ENCODE measurements around the gene DCTN5.
"Not testable (repeated sequence)": the region's sequence is repeated elsewhere in the genome, so short reads cannot be mapped to it uniquely, and the experiment has no call there.

Gene DCTN5

DNA sequence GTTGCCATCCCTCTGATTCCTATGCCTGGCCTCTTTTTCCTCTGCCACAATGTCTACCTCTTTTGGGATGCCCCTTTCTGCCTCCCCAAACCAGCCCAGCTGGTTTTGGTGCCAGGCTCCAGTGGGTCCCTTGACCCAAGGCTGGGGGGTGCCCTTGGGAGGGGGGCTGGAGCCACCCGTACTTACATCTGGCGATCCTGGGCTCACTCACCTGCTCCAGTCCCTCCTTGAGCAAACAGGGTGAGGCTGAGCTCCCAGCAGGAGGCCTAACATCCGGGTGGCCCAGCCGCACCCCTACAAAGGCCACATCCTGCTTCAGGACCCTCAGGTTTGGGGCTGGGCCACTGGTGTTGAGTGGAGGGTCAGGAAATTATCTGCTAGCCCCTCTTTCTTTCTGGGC, 70.5 kb downstream of the DCTN5 start:
- peaks cover 33% of the 10 kb centered on the region for H3K27me3 ChIP-seq (ENCODE audit: control insufficient read depth, insufficient read depth, low read length)
- no peaks in the 10 kb centered on the region for H3K36me3 ChIP-seq (ENCODE audit: control insufficient read depth, insufficient read depth, low read length)
- no peak overlapping the region for H3K4me3 ChIP-seq (ENCODE audit: low read depth, low read length)
- peaks cover 17% of the 10 kb centered on the region for H3K9me3 ChIP-seq (ENCODE audit: control insufficient read depth, insufficient read depth, low read depth, low read length)
- no peak overlapping the region for H3K9ac ChIP-seq (ENCODE audit: low read length)
- H3K27ac ChIP-seq (ENCODE audit: low read depth, low read length) = no peak overlapping the region
- no peaks in the 10 kb centered on the region for H3K4me1 ChIP-seq (ENCODE audit: control insufficient read depth, insufficient read depth, low read length)

DNA sequence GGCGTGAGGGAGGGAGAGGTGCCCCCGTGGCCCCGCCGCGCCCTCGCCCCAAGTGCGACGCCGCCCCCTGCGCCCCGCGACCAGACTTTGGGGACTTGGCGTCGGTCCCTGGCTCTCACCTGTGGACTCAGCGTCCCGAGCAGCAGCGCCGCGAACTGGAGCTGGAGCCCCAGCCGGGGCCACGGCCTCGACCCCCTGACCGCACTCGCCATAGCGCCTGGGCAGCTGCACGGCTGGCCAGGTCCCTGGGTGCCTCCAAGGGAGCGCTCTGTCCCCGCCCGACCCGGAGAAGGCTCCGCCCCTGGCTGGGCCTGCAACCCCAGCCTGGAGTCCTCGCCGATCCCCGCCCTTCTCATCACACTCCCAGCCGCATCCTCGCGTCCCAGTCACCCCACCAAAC, 71.7 kb downstream of the DCTN5 start, which contains the start of gene ERN2:
Gene ERN2 (minus strand): TSS at position 247 of the 400 bp plus-strand sequence. CDS start 35 bp downstream, at position 212.
- H3K4me3 ChIP-seq (ENCODE audit: low read depth, low read length) = peak within 1 kb of the TSS; percentile 54
- no peak within 1 kb of the TSS for H3K9ac ChIP-seq (ENCODE audit: low read length)
- H3K36me3 ChIP-seq (ENCODE audit: control insufficient read depth, insufficient read depth, low read length) = no peaks in the 10 kb centered on the region

DNA sequence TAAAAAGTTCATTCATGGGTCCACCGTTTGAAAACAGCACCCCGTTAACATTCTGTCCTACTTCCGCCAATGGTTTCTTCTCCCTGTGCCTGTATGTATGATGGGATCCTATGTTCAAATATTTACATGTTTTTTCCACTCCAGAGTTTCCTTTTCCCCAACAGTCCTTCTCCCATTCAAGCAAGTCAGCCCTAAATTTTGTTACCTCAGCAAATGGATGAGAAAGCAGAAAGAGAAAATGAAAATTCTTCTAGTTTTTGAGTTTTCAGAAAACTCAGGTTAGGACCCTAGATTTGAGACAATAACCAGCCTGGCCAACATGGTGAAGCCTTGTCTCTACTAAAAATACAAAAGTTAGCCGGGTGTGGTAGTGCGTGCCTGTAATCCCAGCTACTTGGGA, 75.2 kb downstream of the DCTN5 start:
- Histone ChIP-seq H3K27ac (ENCODE audit: low read depth, low read length) (no peak overlapping the region), H3K9me3 (ENCODE audit: control insufficient read depth, insufficient read depth, low read depth, low read length) (no peaks in the 10 kb centered on the region), H3K27me3 (ENCODE audit: control insufficient read depth, insufficient read depth, low read length) (peaks cover 29% of the 10 kb centered on the region), H3K4me3 (ENCODE audit: low read depth, low read length) (no peak overlapping the region), H3K9ac (ENCODE audit: low read length) (no peak overlapping the region), H3K36me3 (ENCODE audit: control insufficient read depth, insufficient read depth, low read length) (no peaks in the 10 kb centered on the region), H3K4me1 (ENCODE audit: control insufficient read depth, insufficient read depth, low read length) (no peaks in the 10 kb centered on the region)

More for the DNA sequence above, 71.7 kb downstream of the DCTN5 start, which contains the start of gene ERN2:
- no peaks in the 10 kb centered on the region for H3K4me1 ChIP-seq (ENCODE audit: control insufficient read depth, insufficient read depth, low read length)
- H3K9me3 ChIP-seq (ENCODE audit: control insufficient read depth, insufficient read depth, low read depth, low read length) = peaks cover 17% of the 10 kb centered on the region
- H3K27ac ChIP-seq (ENCODE audit: low read depth, low read length) = no peak within 1 kb of the TSS
- H3K27me3 ChIP-seq (ENCODE audit: control insufficient read depth, insufficient read depth, low read length) = peaks cover 36% of the 10 kb centered on the region

DNA sequence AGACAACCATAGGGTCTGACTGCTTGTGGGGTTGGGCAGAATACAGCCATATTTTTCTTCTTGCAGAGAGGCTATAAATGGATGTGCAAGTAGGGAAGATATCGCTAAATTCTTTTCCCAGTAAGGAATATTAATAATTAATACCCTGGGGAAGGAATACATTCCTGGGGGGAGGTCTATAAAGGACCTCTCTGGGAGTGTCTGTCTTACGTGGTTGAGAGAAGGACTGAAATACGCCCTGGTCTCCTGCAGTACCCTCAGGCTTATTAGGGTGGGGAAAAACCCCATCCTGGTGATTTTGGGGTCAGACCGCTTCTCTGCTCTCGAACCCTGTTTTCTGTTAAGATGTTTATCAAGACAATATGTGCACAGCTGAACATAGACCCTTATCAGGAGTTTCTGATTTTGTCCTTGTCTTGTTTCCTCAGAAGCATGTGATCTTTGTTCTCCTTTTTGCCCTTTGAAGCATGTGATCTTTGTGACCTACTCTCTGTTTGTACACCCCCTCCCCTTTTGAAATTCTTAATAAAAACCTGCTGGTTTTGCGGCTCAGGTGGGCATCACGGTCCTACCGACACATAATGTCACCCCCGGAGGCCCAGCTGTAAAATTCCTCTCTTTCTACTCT, 81.5 kb downstream of the DCTN5 start:
- H3K4me3 ChIP-seq (ENCODE audit: low read depth, low read length); H3K27me3 ChIP-seq (ENCODE audit: control insufficient read depth, insufficient read depth, low read length); H3K9me3 ChIP-seq (ENCODE audit: control insufficient read depth, insufficient read depth, low read depth, low read length); H3K27ac ChIP-seq (ENCODE audit: low read depth, low read length); H3K9ac ChIP-seq (ENCODE audit: low read length); H3K36me3 ChIP-seq (ENCODE audit: control insufficient read depth, insufficient read depth, low read length); H3K4me1 ChIP-seq (ENCODE audit: control insufficient read depth, insufficient read depth, low read length): not testable (repeated sequence)

DNA sequence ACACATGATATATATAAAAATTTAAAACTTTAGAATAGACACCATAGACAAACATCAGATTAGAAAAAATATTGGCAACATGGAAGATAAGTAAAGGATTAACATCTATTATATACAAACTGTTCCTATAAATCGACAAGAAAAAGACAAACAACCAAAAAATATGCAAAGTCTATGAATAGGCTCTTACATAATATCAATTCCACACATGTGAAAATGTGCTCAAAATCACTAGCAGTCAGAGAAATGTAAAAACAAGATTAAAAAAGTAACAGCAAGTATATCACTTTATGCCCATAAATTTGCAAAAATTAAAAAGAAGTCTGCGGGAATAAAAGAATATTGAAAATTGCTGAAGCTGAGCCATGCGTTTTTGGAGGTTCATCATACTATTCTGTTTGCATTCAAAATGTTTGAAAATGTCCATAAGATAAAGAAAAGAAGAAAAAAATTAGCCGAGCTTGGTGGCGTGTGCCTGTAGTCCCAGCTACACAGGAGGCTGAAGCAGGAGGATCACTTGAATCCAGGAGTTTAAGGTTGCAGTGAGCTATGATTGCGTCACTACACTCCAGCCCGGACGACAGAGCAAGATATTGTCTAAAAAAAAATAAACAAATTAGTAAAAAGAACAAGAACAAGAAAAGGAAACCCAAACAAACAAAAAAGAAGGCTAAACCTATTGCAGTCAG, 83.0 kb downstream of the DCTN5 start:
- Histone ChIP-seq H3K27ac (ENCODE audit: low read depth, low read length) (no peak overlapping the region), H3K36me3 (ENCODE audit: control insufficient read depth, insufficient read depth, low read length) (no peaks in the 10 kb centered on the region), H3K4me1 (ENCODE audit: control insufficient read depth, insufficient read depth, low read length) (peaks cover 3% of the 10 kb centered on the region; the same call in 1 of the 2 replicates), H3K4me3 (ENCODE audit: low read depth, low read length) (no peak overlapping the region), H3K27me3 (ENCODE audit: control insufficient read depth, insufficient read depth, low read length) (no peaks in the 10 kb centered on the region), H3K9me3 (ENCODE audit: control insufficient read depth, insufficient read depth, low read depth, low read length) (0 out of 2 replicates have a peak, but pooled peaks cover 6% of the 10 kb centered on the region), H3K9ac (ENCODE audit: low read length) (no peak overlapping the region)

DNA sequence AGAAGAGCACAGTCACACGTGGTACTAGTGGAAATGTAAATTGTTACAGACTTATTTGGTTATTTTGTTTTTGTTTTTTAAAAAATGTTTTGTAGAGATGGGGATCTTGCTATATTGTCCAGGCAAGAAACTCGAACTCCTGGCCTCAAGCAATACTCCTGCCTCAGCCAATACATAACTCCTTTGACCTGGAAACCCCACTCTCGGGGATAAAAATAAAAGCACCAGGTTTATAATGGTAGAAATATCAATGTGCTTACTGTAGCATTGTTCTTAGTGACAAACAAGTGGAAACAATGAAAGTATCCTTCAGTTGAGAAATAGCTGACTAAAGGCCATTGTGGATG, 83.5 kb downstream of the DCTN5 start:
- no peaks in the 10 kb centered on the region for H3K36me3 ChIP-seq (ENCODE audit: control insufficient read depth, insufficient read depth, low read length)
- H3K4me1 ChIP-seq (ENCODE audit: control insufficient read depth, insufficient read depth, low read length) = peaks cover 6% of the 10 kb centered on the region; the same call in 1 of the 2 replicates
- H3K27me3 ChIP-seq (ENCODE audit: control insufficient read depth, insufficient read depth, low read length) = no peaks in the 10 kb centered on the region
- H3K4me3 ChIP-seq (ENCODE audit: low read depth, low read length) = no peak overlapping the region
- no peak overlapping the region for H3K9ac ChIP-seq (ENCODE audit: low read length)
- H3K27ac ChIP-seq (ENCODE audit: low read depth, low read length) = no peak overlapping the region
- H3K9me3 ChIP-seq (ENCODE audit: control insufficient read depth, insufficient read depth, low read depth, low read length) = 0 out of 2 replicates have a peak, but pooled peaks cover 6% of the 10 kb centered on the region

DNA sequence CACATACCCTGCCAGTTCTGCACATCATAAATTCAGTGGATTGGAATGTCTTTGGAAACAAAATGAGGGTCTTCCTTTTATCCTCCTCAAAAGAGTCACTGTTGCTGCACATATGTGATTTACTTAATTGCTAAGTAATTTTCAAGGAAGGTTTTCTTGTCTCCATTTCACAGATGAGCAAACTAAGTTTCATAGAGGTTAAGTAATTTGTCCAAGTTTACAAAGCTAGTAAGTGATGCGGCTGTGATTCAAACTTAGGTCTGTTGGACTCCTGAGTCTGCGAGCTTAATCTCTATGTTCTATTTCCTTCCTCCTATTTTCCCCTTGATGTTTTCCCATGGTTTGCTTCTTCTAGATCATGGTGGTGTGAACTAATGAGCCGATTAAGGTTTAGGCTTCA, 85.4 kb downstream of the DCTN5 start:
- H3K9me3 ChIP-seq (ENCODE audit: control insufficient read depth, insufficient read depth, low read depth, low read length) = 0 out of 2 replicates have a peak, but pooled peaks cover 6% of the 10 kb centered on the region
- peaks cover 6% of the 10 kb centered on the region; the same call in 1 of the 2 replicates for H3K4me1 ChIP-seq (ENCODE audit: control insufficient read depth, insufficient read depth, low read length)
- no peak overlapping the region for H3K27ac ChIP-seq (ENCODE audit: low read depth, low read length)
- no peak overlapping the region for H3K4me3 ChIP-seq (ENCODE audit: low read depth, low read length)
- no peaks in the 10 kb centered on the region for H3K36me3 ChIP-seq (ENCODE audit: control insufficient read depth, insufficient read depth, low read length)
- H3K27me3 ChIP-seq (ENCODE audit: control insufficient read depth, insufficient read depth, low read length) = no peaks in the 10 kb centered on the region
- no peak overlapping the region for H3K9ac ChIP-seq (ENCODE audit: low read length)
